Panc1 (cell line): ENCODE results near the gene CAMKK2. TPM values are rescaled to one million over a fixed set of nuclear protein-coding genes. Genes with fewer than 3 reads are reported as not detected.

Experiments
- ATAC-seq: fragments of 200-7000 bp; cut with Tn5 transposase; 2 replicates; pipeline ENCODE4 v1.9.1; 2020; ENCODE audit warnings: mild to moderate bottlenecking, moderate library complexity
- BruUV-seq: library from RNA; stranded (reverse); fragments of 400-500 nt; replicated peaks from 2 replicates; lab custom pipeline; 2021; lab: Mats Ljungman, UMichigan
- CTCF ChIA-PET: fragments of 300-600 bp; sonication (Branson Sonifier 250); formaldehyde crosslinking; loops from one replicate; lab custom pipeline; 2022; ENCODE audit warnings: antibody characterized with exemption; lab: Charles Lee
- POLR2A ChIA-PET: fragments of 300-600 bp; sonication (Branson Sonifier 250); formaldehyde crosslinking; loops from one replicate; lab custom pipeline; 2022; ENCODE audit warnings: antibody characterized with exemption; lab: Charles Lee
- DNase-seq: peaks from one replicate; pipeline ENCODE4 v3.0.0-alpha.2; 2010; ENCODE audit warnings: low read depth, low spot score
- H3K27ac ChIP-seq: 2 replicates; pipeline ENCODE4 v1.5.1; 2011; ENCODE audit warnings: mild to moderate bottlenecking, low read length, inconsistent platforms
- H3K27me3 ChIP-seq: fragments of 200-500 bp; sonication (Bioruptor generic); 2 replicates; pipeline ENCODE4 v1.6.0; 2014; ENCODE audit warnings: low read length, inconsistent platforms; ENCODE audit not compliant: control insufficient read depth, insufficient read depth
- H3K36me3 ChIP-seq: fragments of 200-500 bp; sonication (Bioruptor generic); 2 replicates; pipeline ENCODE4 v1.5.1; 2014; ENCODE audit warnings: inconsistent platforms, mild to moderate bottlenecking, low read length, moderate library complexity; ENCODE audit not compliant: control insufficient read depth, insufficient read depth
- H3K4me1 ChIP-seq: 2 replicates; pipeline ENCODE4 v1.5.1; 2011; ENCODE audit warnings: inconsistent platforms, mild to moderate bottlenecking, low read length, moderate library complexity; ENCODE audit not compliant: control insufficient read depth, insufficient read depth
- H3K4me3 ChIP-seq, 2 experiments: 2 replicates each; pipeline ENCODE4 v1.5.1; 2011 to 2012; ENCODE audit warnings: low read depth in 2 of 2, low read length in 2 of 2, mild to moderate bottlenecking in 2 of 2, inconsistent platforms in 1 of 2, moderate library complexity in 1 of 2
- H3K9me3 ChIP-seq: fragments of 200-500 bp; sonication (Bioruptor generic); 2 replicates; pipeline ENCODE4 v1.5.1; 2014; ENCODE audit warnings: low read depth, mild to moderate bottlenecking, inconsistent platforms, low read length, moderate library complexity; ENCODE audit not compliant: control insufficient read depth, insufficient read depth
- POLR2AphosphoS5 ChIP-seq: IDR thresholded peaks from 2 replicates; pipeline ENCODE4 v1.6.1; 2012; ENCODE audit warnings: mild to moderate bottlenecking, low read depth, low read length, moderate library complexity
- SIN3A ChIP-seq: IDR thresholded peaks from 2 replicates; pipeline ENCODE4 v1.6.1; 2012; ENCODE audit warnings: low read depth, mild to moderate bottlenecking, low read length, moderate library complexity, borderline replicate concordance; ENCODE audit not compliant: insufficient read depth
- TCF7L2 ChIP-seq: IDR thresholded peaks from 2 replicates; pipeline ENCODE4 v1.6.1; 2011; ENCODE audit warnings: mild to moderate bottlenecking, low read depth, low read length, inconsistent platforms
- in situ Hi-C: cut with HindIII; loops from 2 replicates; pipeline ENCODE4 v1.10.0; 2016; ENCODE audit warnings: low sequenced_read_pairs, low pct_unique_long_range_greater_than_20kb
- intact Hi-C: fragments of 100-400 bp; cut with micrococcal nuclease; formaldehyde crosslinking; loops from one replicate; pipeline ENCODE4 v1.10.0; 2022; ENCODE audit not compliant: unreplicated experiment
- total RNA-seq: library from RNA; stranded (reverse); gene quantifications from one replicate; pipeline ENCODE4 v1.2.1, GENCODE V29; 2021; ENCODE audit not compliant: unreplicated experiment
- TF ChIP-seq, protein P1 (sequence below), 2 experiments: IDR thresholded peaks; 2 replicates each; pipeline ENCODE4 v1.6.1; 2011 to 2012; ENCODE audit warnings: low read depth in 2 of 2, control low read depth in 1 of 2, low read length in 1 of 2, mild to moderate bottlenecking in 1 of 2, moderate library complexity in 1 of 2; ENCODE audit not compliant: insufficient read depth in 1 of 2
- TF ChIP-seq, protein P2 (sequence below): fragments of 450-650 bp; IDR thresholded peaks from 2 replicates; pipeline ENCODE4 v1.5.1; 2017; ENCODE audit warnings: mild to moderate bottlenecking

Gene CAMKK2
- total RNA-seq, 1 experiment from 2014 or later = 37.8 TPM

DNA sequence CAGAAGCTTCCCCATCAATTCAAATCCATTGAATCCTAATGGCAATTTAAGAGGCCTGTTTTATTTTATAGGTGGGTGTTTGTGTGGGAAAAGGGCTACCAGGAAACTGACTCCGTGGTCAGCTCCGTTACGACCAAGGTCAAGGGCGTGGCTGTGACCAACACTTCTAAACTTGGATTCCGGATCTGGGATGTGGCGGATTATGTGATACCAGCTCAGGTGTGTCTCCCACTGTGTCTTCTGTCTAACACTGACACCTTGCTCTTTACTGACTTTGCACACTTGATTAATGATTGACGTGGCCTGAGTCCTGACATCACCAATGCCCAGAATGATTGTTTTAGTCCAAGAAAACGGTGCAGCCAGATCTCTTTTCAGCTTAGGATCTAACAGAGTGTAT, 79.4 kb downstream of the CAMKK2 start:
- in situ Hi-C loops = no loop called here
- no peak for DNase-seq
- H3K4me3 ChIP-seq = no peak overlapping the region
- no peak for TF ChIP-seq POLR2AphosphoS5
- TF ChIP-seq TCF7L2 = no peak
- ChIA-PET CTCF (no interaction called here), POLR2A (interaction anchor here (0.5 kb wide), 1 partner anchor 17 kb away, joined by 7 read pairs; no protein-coding TSS in a partner anchor)
- no peaks in the 10 kb centered on the region for H3K36me3 ChIP-seq
- H3K9me3 ChIP-seq = no peaks in the 10 kb centered on the region
- no peaks in the 10 kb centered on the region for H3K27me3 ChIP-seq
- 0 out of 2 replicates have a peak, but pooled peaks cover 3% of the 10 kb centered on the region for H3K4me1 ChIP-seq
- BruUV-seq = no TSS peak
- no peak overlapping the region for H3K27ac ChIP-seq
- intact Hi-C loops = no loop called here
- no peak for ATAC-seq

DNA sequence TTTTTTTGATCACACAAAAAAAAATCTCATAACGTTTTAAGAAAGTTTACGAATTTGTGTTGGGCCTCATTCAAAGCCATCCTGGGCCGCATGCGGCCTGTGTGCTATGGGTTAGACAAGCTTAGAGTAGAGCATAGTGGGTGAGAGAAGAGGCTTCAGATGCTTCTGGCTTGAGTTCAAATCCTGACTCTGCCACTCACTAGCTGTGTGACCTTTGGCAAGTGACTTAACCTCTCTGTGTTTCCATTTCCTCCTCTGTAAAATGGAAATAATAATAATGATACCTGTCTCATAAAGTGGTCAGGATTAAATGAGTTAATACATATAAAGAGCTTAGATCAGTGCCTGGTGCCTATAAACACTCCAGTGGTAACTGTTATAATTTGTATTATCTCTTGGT, 80.4 kb downstream of the CAMKK2 start:
- intact Hi-C loops = no loop called here
- no peak for DNase-seq
- CTCF ChIA-PET = no interaction called here
- Histone ChIP-seq H3K36me3 (no peaks in the 10 kb centered on the region), H3K4me3 (no peak overlapping the region), H3K27ac (no peak overlapping the region), H3K27me3 (no peaks in the 10 kb centered on the region), H3K4me1 (0 out of 2 replicates have a peak, but pooled peaks cover 3% of the 10 kb centered on the region), H3K9me3 (no peaks in the 10 kb centered on the region)
- POLR2A ChIA-PET = no interaction called here
- ATAC-seq = no peak
- no TSS peak for BruUV-seq
- TF ChIP-seq, protein P1, sequence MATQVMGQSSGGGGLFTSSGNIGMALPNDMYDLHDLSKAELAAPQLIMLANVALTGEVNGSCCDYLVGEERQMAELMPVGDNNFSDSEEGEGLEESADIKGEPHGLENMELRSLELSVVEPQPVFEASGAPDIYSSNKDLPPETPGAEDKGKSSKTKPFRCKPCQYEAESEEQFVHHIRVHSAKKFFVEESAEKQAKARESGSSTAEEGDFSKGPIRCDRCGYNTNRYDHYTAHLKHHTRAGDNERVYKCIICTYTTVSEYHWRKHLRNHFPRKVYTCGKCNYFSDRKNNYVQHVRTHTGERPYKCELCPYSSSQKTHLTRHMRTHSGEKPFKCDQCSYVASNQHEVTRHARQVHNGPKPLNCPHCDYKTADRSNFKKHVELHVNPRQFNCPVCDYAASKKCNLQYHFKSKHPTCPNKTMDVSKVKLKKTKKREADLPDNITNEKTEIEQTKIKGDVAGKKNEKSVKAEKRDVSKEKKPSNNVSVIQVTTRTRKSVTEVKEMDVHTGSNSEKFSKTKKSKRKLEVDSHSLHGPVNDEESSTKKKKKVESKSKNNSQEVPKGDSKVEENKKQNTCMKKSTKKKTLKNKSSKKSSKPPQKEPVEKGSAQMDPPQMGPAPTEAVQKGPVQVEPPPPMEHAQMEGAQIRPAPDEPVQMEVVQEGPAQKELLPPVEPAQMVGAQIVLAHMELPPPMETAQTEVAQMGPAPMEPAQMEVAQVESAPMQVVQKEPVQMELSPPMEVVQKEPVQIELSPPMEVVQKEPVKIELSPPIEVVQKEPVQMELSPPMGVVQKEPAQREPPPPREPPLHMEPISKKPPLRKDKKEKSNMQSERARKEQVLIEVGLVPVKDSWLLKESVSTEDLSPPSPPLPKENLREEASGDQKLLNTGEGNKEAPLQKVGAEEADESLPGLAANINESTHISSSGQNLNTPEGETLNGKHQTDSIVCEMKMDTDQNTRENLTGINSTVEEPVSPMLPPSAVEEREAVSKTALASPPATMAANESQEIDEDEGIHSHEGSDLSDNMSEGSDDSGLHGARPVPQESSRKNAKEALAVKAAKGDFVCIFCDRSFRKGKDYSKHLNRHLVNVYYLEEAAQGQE (IDR thresholded peaks at IDR 0.05; ENCODE audit: insufficient read depth in 1 of 2, low read depth in 2 of 2, low read length in 1 of 2) = no peak
- TF ChIP-seq TCF7L2 = no peak
- TF ChIP-seq, protein P2, sequence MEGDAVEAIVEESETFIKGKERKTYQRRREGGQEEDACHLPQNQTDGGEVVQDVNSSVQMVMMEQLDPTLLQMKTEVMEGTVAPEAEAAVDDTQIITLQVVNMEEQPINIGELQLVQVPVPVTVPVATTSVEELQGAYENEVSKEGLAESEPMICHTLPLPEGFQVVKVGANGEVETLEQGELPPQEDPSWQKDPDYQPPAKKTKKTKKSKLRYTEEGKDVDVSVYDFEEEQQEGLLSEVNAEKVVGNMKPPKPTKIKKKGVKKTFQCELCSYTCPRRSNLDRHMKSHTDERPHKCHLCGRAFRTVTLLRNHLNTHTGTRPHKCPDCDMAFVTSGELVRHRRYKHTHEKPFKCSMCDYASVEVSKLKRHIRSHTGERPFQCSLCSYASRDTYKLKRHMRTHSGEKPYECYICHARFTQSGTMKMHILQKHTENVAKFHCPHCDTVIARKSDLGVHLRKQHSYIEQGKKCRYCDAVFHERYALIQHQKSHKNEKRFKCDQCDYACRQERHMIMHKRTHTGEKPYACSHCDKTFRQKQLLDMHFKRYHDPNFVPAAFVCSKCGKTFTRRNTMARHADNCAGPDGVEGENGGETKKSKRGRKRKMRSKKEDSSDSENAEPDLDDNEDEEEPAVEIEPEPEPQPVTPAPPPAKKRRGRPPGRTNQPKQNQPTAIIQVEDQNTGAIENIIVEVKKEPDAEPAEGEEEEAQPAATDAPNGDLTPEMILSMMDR = no peak
- no peak for TF ChIP-seq POLR2AphosphoS5
- TF ChIP-seq SIN3A = no peak
- in situ Hi-C loops = no loop called here
